Measurements from ENCODE around the gene MYBPC2.
A peak's percentile ranks its signal among the peaks of the same experiment; 100 is the strongest.

MYBPC2 gene

GRCh38 chr19:50447750-50448149, 15.1 kb downstream of the MYBPC2 start:
- DNase-seq: no peak
- in situ Hi-C loops (cut with HindIII; ENCODE audit: low pct_ligation_motif_present, low pct_unique_long_range_greater_than_20kb, low sequenced_read_pairs): no loop called here

GRCh38 chr19:50449236-50449899, 16.7 kb downstream of the MYBPC2 start:
- DNase-seq: no peak
- in situ Hi-C loops (cut with HindIII; ENCODE audit: low pct_ligation_motif_present, low pct_unique_long_range_greater_than_20kb, low sequenced_read_pairs): no loop called here

GRCh38 chr19:50450369-50451222, 17.9 kb downstream of the MYBPC2 start:
- DNase-seq: no peak
- in situ Hi-C loops (cut with HindIII; ENCODE audit: low pct_ligation_motif_present, low pct_unique_long_range_greater_than_20kb, low sequenced_read_pairs): no loop called here

GRCh38 chr19:50451223-50451534, 18.5 kb downstream of the MYBPC2 start:
- in situ Hi-C loops (cut with HindIII; ENCODE audit: low pct_ligation_motif_present, low pct_unique_long_range_greater_than_20kb, low sequenced_read_pairs): no loop called here
- DNase-seq: no peak

GRCh38 chr19:50453243-50453642, 20.6 kb downstream of the MYBPC2 start:
- DNase-seq: no peak
- in situ Hi-C loops (cut with HindIII; ENCODE audit: low pct_ligation_motif_present, low pct_unique_long_range_greater_than_20kb, low sequenced_read_pairs): no loop called here

- DNase-seq: no peak
- in situ Hi-C loops (cut with HindIII; ENCODE audit: low pct_ligation_motif_present, low pct_unique_long_range_greater_than_20kb, low sequenced_read_pairs): no loop called here
Measured at GRCh38 chr19:50455992-50456391, 23.3 kb downstream of the MYBPC2 start.

GRCh38 chr19:50457300-50457699, 24.6 kb downstream of the MYBPC2 start:
- DNase-seq: no peak
- in situ Hi-C loops (cut with HindIII; ENCODE audit: low pct_ligation_motif_present, low pct_unique_long_range_greater_than_20kb, low sequenced_read_pairs): no loop called here

- in situ Hi-C loops (cut with HindIII; ENCODE audit: low pct_ligation_motif_present, low pct_unique_long_range_greater_than_20kb, low sequenced_read_pairs): no loop called here
Measured at GRCh38 chr19:50458396-50459066, 25.8 kb downstream of the MYBPC2 start.

GRCh38 chr19:50459067-50459456, 26.4 kb downstream of the MYBPC2 start:
- in situ Hi-C loops (cut with HindIII; ENCODE audit: low pct_ligation_motif_present, low pct_unique_long_range_greater_than_20kb, low sequenced_read_pairs): no loop called here
- DNase-seq: no peak

More at GRCh38 chr19:50458396-50459066, 25.8 kb downstream of the MYBPC2 start:
- DNase-seq: no peak

GRCh38 chr19:50459638-50460037, 26.9 kb downstream of the MYBPC2 start:
- in situ Hi-C loops (cut with HindIII; ENCODE audit: low pct_ligation_motif_present, low pct_unique_long_range_greater_than_20kb, low sequenced_read_pairs): no loop called here
- no peak for DNase-seq

GRCh38 chr19:50460161-50460765, 27.6 kb downstream of the MYBPC2 start:
- DNase-seq: peak; percentile 94
- in situ Hi-C loops (cut with HindIII; ENCODE audit: low pct_ligation_motif_present, low pct_unique_long_range_greater_than_20kb, low sequenced_read_pairs): no loop called here

- peak; percentile 79 for DNase-seq
- in situ Hi-C loops (cut with HindIII; ENCODE audit: low pct_ligation_motif_present, low pct_unique_long_range_greater_than_20kb, low sequenced_read_pairs): no loop called here
Measured at GRCh38 chr19:50461066-50461875, 28.6 kb downstream of the MYBPC2 start.

GRCh38 chr19:50462970-50463369, 30.3 kb downstream of the MYBPC2 start:
- in situ Hi-C loops (cut with HindIII; ENCODE audit: low pct_ligation_motif_present, low pct_unique_long_range_greater_than_20kb, low sequenced_read_pairs): no loop called here
- no peak for DNase-seq

GRCh38 chr19:50464348-50464747, 31.7 kb downstream of the MYBPC2 start:
- in situ Hi-C loops (cut with HindIII; ENCODE audit: low pct_ligation_motif_present, low pct_unique_long_range_greater_than_20kb, low sequenced_read_pairs): no loop called here
- no peak for DNase-seq

- in situ Hi-C loops (cut with HindIII; ENCODE audit: low pct_ligation_motif_present, low pct_unique_long_range_greater_than_20kb, low sequenced_read_pairs): no loop called here
- DNase-seq: no peak
Measured at GRCh38 chr19:50465000-50465399, 32.3 kb downstream of the MYBPC2 start.

GRCh38 chr19:50465986-50466705, 33.5 kb downstream of the MYBPC2 start:
- DNase-seq: no peak
- in situ Hi-C loops (cut with HindIII; ENCODE audit: low pct_ligation_motif_present, low pct_unique_long_range_greater_than_20kb, low sequenced_read_pairs): no loop called here

- in situ Hi-C loops (cut with HindIII; ENCODE audit: low pct_ligation_motif_present, low pct_unique_long_range_greater_than_20kb, low sequenced_read_pairs): no loop called here
- DNase-seq: no peak
Measured at GRCh38 chr19:50466706-50467039, 34.0 kb downstream of the MYBPC2 start.

GRCh38 chr19:50467566-50467965, 34.9 kb downstream of the MYBPC2 start:
- in situ Hi-C loops (cut with HindIII; ENCODE audit: low pct_ligation_motif_present, low pct_unique_long_range_greater_than_20kb, low sequenced_read_pairs): no loop called here
- no peak for DNase-seq

Measured in ACHN (cell line).